NB4 (cell line): ENCODE data around the gene ZFAND3.

Experiments
- DNase-seq: peaks from one replicate; pipeline ENCODE4 v3.0.0; 2010; ENCODE audit warnings: low read depth
- H3K4me3 ChIP-seq: one replicate; pipeline ENCODE4 v1.5.1; 2011; ENCODE audit warnings: mild to moderate bottlenecking, low read depth, low read length, moderate library complexity
- MYC ChIP-seq: IDR thresholded peaks from 2 replicates; pipeline ENCODE4 v1.6.1; 2011; ENCODE audit warnings: low read depth, low read length
- POLR2A ChIP-seq: IDR thresholded peaks from 2 replicates; pipeline ENCODE4 v1.6.1; 2011; ENCODE audit warnings: mild to moderate bottlenecking; ENCODE audit not compliant: insufficient read length; ENCODE audit errors: extremely low read depth
- TF ChIP-seq, protein P1 (sequence below): IDR thresholded peaks from 2 replicates; pipeline ENCODE4 v1.6.1; 2011; ENCODE audit warnings: low read depth, low read length
- TF ChIP-seq, protein P2 (sequence below): IDR thresholded peaks from one replicate; pipeline ENCODE4 v1.5.1; 2012; ENCODE audit warnings: low read depth, low read length

Gene ZFAND3

DNA sequence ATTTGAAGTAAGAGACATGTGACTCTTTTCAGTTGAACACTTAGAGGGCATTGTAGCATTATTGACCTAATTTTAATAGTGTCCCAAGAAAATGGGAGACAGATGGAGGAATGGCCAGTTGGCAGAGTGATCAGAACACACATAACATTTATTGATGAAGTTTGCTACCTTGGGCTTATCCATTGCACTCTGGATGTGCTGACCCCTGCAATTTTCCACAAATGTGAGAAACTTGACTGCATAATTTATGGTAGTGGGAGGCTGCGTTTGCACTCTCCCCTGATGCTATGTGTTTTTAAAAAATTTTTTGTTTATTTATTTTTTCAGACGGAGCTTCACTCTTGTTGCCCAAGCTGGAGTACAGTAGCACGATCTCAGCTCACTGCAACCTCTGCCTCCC is 95.9 kb downstream of the ZFAND3 start:
- TF ChIP-seq, protein P1, sequence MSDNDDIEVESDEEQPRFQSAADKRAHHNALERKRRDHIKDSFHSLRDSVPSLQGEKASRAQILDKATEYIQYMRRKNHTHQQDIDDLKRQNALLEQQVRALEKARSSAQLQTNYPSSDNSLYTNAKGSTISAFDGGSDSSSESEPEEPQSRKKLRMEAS = no peak
- TF ChIP-seq MYC = no peak
- TF ChIP-seq, protein P2, sequence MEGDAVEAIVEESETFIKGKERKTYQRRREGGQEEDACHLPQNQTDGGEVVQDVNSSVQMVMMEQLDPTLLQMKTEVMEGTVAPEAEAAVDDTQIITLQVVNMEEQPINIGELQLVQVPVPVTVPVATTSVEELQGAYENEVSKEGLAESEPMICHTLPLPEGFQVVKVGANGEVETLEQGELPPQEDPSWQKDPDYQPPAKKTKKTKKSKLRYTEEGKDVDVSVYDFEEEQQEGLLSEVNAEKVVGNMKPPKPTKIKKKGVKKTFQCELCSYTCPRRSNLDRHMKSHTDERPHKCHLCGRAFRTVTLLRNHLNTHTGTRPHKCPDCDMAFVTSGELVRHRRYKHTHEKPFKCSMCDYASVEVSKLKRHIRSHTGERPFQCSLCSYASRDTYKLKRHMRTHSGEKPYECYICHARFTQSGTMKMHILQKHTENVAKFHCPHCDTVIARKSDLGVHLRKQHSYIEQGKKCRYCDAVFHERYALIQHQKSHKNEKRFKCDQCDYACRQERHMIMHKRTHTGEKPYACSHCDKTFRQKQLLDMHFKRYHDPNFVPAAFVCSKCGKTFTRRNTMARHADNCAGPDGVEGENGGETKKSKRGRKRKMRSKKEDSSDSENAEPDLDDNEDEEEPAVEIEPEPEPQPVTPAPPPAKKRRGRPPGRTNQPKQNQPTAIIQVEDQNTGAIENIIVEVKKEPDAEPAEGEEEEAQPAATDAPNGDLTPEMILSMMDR = no peak
- TF ChIP-seq POLR2A = no peak
- DNase-seq = no peak
- no peak overlapping the region for H3K4me3 ChIP-seq

DNA sequence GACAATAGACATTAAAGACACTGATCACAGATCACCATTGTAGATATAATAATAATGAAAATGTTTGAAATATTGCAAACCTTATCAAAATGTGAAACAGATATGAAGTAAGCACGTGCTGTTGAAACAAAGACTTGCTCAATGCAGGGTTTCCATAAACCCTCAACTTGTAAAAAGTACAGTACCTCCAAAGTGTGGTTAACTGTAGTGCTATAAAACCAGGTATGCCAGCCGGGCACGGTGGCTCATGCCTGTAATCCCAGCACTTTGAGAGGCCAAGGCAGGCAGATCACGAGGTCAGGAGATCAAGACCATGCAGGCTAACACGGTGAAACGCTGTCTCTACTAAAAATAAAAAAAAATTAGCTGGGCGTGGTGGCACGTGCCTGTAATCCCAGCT is 96.6 kb downstream of the ZFAND3 start:
- no peak for DNase-seq
- TF ChIP-seq POLR2A = no peak
- no peak for TF ChIP-seq MYC
- TF ChIP-seq, protein P1 = no peak
- TF ChIP-seq, protein P2 = no peak
- H3K4me3 ChIP-seq = no peak overlapping the region

DNA sequence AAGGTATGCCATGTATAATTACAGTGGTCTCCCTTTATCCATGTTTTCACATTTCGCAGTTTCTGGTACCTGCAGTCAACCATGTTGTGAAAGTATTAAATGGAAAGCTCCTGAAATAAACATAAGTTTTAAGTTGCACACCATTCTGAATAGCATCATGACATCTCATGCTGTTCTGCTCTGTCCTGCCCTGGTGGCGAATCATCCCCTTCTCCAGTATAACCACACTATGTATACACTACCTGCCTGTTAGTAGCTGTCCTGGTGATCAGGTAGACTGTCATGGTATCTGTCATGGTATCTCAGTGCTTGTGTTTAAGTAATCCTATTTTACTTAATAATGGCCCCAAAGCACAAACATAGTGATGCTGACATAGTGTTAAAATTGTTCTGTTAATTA is 97.1 kb downstream of the ZFAND3 start:
- TF ChIP-seq MYC (no peak), POLR2A (no peak)
- TF ChIP-seq, protein P2 = no peak
- TF ChIP-seq, protein P1 = no peak
- no peak for DNase-seq

DNA sequence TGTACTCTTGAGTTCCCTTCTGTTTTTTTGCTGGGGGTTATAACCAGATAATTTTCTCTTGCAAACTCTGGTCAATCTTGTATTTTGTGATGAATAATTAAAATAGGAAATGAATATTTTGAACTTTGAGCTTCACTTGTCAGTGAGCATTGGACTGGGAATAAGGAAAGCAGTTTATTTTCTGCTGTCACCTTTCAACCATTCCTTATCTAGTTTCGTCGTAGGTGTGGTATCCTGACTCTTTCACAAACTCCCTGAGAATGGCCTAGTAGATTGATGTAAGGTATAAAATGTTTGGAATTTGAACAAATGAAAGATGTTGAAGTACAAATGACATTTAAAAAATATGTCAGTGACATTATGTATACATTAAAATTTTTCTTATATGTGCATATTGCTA is 98.0 kb downstream of the ZFAND3 start:
- H3K4me3 ChIP-seq = no peak overlapping the region
- TF ChIP-seq, protein P2 = no peak
- no peak for TF ChIP-seq POLR2A
- no peak for TF ChIP-seq MYC
- TF ChIP-seq, protein P1 = no peak
- DNase-seq = no peak

More for the DNA sequence above, 97.1 kb downstream of the ZFAND3 start:
- no peak overlapping the region for H3K4me3 ChIP-seq

DNA sequence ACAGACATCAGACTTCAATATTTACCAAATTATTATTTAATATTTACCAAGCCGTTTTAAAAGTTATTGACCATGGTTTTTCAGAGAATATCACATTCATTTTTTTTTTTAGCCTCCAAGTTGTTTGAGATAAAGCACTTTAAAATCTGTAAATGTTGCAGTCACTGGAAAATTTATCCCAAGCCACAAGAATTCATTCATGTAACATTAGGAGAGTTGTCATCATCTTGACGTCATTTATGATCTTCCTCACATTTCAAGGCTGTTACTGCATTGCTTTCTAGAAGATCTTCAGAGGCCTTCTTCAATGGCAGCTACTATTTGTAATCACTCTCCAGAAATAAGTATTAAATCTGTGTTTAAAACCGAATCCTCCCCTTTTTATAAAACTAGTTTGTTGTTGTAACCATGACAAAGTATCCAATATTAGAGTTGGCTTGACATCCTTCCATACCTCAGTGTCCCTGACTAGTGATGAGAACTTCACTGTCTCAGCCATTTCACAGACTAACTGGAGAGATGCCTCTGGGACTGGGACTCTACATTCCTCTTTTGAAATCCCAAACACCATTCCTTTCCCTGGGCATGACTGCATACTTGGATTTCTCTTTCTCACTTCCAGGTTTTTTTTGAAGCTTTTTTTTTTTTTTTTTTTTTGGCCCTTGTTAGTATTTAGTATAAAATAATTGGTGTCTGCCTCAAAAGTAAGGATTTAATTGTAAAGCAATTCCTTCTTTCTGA is 100.1 kb downstream of the ZFAND3 start:
- no peak for DNase-seq
- no peak overlapping the region for H3K4me3 ChIP-seq
- no peak for TF ChIP-seq MYC
- TF ChIP-seq, protein P1 = no peak
- TF ChIP-seq, protein P2 = no peak
- no peak for TF ChIP-seq POLR2A

DNA sequence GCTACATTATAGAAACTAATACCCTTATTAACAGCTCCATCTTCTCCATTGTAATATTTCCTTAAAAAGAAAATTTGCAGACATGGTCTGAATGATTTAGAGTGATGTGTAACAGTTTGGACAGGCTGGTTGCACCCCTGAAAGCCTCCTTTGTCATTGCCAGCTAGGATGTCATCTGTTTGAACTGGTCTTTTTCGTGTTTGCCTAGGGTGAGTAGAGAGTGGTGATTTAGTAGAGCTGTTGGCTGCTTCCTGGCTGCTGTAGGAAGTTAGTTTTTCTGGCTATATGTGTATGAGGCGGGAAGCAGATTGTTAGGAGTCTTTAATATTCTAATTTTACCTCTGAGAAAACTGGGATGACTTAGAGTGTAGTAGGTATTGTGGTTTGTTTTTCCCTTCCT is 101.1 kb downstream of the ZFAND3 start:
- no peak for DNase-seq
- H3K4me3 ChIP-seq = no peak overlapping the region
- no peak for TF ChIP-seq POLR2A
- TF ChIP-seq, protein P2 = no peak
- TF ChIP-seq, protein P1 = no peak
- TF ChIP-seq MYC = no peak
